Activated CD4-positive, alpha-beta T cell treated with anti-CD3 and anti-CD28 coated beads for 24 hours (primary cell): Measurements from ENCODE around the gene NLGN1.
"Not testable (repeated sequence)": the region's sequence is repeated elsewhere in the genome, so short reads cannot be mapped to it uniquely, and the experiment has no call there.

Source experiments
- DNase-seq, 2 donors: peaks; one replicate each; pipeline ENCODE4 v3.0.0-alpha.2; 2020; ENCODE audit warnings: low read depth in 2 of 2

NLGN1 gene

GRCh38 chr3:173553635-173554280 is 156.2 kb downstream of the NLGN1 start:
- DNase-seq = no peak

GRCh38 chr3:173556546-173556945 is 159.0 kb downstream of the NLGN1 start:
- no peak for DNase-seq

- no peak for DNase-seq
Observed at GRCh38 chr3:173567997-173568396, 170.5 kb downstream of the NLGN1 start.

- no peak for DNase-seq
Observed at GRCh38 chr3:173568623-173569022, 171.1 kb downstream of the NLGN1 start.

- no peak for DNase-seq
Observed at GRCh38 chr3:173583496-173583895, 186.0 kb downstream of the NLGN1 start.

- no peak for DNase-seq
Observed at GRCh38 chr3:173584093-173584837, 186.7 kb downstream of the NLGN1 start.

GRCh38 chr3:173584838-173585831 is 187.6 kb downstream of the NLGN1 start:
- no peak for DNase-seq

GRCh38 chr3:173586166-173586565 is 188.6 kb downstream of the NLGN1 start:
- no peak for DNase-seq

GRCh38 chr3:173587055-173587454 is 189.5 kb downstream of the NLGN1 start:
- no peak for DNase-seq

- DNase-seq = no peak
Observed at GRCh38 chr3:173588556-173588955, 191.0 kb downstream of the NLGN1 start.

GRCh38 chr3:173589116-173589515 is 191.6 kb downstream of the NLGN1 start:
- no peak for DNase-seq

- no peak for DNase-seq
Observed at GRCh38 chr3:173591401-173591800, 193.9 kb downstream of the NLGN1 start.

GRCh38 chr3:173594881-173595280 is 197.3 kb downstream of the NLGN1 start:
- not testable (repeated sequence) for DNase-seq

- DNase-seq = no peak
Observed at GRCh38 chr3:173599673-173600072, 202.1 kb downstream of the NLGN1 start.

- DNase-seq = no peak
Observed at GRCh38 chr3:173614522-173614921, 217.0 kb downstream of the NLGN1 start.

- no peak for DNase-seq
Observed at GRCh38 chr3:173615661-173616060, 218.1 kb downstream of the NLGN1 start.

- no peak for DNase-seq
Observed at GRCh38 chr3:173617490-173617889, 219.9 kb downstream of the NLGN1 start.

- no peak for DNase-seq
Observed at GRCh38 chr3:173618148-173618547, 220.6 kb downstream of the NLGN1 start.

GRCh38 chr3:173618703-173619102 is 221.2 kb downstream of the NLGN1 start:
- DNase-seq = no peak

- DNase-seq = no peak
Observed at GRCh38 chr3:173622166-173622565, 224.6 kb downstream of the NLGN1 start.

GRCh38 chr3:173624086-173624485 is 226.5 kb downstream of the NLGN1 start:
- no peak for DNase-seq

- DNase-seq = no peak
Observed at GRCh38 chr3:173630849-173631248, 233.3 kb downstream of the NLGN1 start.
